ENCODE measurements around the gene BAZ1A. TPM values are rescaled to one million over a fixed set of nuclear protein-coding genes. Genes with fewer than 3 reads are reported as not detected.
"Not testable (repeated sequence)": the region's sequence is repeated elsewhere in the genome, so short reads cannot be mapped to it uniquely, and the experiment has no call there.

BAZ1A gene
- total RNA-seq, 1 donor from 2014 or later, result 43.2 TPM

DNA sequence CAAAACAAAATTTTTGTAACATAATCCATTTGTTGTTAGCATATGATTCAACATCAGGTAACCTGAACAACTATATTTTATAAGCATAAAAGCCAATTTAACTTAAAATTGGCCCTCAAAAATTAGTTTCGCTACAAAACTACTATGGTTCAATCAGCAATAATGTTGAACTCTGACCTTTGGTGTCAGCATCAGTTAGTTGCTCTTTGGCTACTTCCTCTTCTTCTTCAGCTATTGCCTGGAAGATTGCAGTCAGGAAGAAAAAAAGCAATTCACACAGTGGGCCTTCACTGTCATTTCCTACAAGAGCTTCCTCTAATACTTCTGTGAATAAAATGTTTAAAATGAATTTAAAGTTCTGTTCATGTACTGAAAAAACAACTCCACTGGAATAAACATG is 82.6 kb downstream of the BAZ1A start:
- DNase-seq (ENCODE audit: low spot score), result no peak

DNA sequence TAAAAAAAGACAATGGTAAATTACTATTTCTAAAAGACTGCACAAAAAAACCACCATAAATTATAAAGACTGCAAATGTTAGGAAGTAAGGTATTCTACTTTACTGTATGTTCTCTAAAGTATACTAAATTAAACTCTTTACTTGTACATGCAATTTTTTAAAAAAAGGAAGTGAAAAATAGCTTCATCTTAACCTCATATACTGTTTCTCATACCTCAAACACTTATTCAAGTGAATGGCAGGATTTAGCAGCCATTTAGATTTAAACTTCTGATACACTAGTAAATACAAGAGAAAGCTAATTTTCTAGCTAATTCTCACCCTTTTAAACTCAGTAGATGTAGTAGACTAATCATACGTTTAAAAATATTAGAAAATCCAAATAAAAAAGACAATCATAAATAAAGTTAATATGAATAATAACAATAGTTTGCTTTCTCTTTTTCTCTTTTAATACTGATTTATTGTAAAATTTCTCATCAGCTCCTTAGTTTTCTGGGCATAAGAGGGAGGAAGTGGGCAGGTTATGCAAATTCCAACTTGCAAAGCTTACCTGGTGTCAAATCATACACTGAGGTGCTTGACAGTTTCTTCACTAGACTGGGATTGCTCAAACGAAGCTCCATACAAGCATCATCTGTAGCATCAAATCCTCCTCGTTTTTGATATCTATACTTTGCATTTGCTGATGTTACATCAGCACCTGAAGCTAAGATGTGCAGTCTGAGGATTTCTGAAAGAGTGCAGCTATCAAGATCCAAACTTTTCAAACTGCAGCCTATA is 89.7 kb downstream of the BAZ1A start:
- DNase-seq (ENCODE audit: low spot score), result no peak

DNA sequence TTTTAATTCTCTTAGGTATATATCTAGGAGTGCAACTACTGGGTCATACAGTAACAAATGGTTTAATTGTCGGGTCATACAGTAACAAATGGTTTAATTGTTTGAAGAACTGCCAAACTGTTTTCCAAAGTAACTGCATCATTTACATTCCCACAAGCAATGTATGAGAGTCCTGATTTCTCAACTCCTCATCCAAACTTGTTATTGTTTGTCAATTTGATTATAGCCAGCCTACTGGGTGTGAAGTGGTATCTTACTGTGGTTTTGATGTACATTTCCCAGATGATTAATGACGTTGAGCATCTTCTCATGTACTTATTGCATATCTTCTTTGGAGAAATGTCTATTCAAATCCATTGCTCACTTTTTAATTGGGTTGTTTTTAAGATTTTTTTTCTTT is 93.1 kb downstream of the BAZ1A start:
- DNase-seq (ENCODE audit: low spot score), result no peak

DNA sequence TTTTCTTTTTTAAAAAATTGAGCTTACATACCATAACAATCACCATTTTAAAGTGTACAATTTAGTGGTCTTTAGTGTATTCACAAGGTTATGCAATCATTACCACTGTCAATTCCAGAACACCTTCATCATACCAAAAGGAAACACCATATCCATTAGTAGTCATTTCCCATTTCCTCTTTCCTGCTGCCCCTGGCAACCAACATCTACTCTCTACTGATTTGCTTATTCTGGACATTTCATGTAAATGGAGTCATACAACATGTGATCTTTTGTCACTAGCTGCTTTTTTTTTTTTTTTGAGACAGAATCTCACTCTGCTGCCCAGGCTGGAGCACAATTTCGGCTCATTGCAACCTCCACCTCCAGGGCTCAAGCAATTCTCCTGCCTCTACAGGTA is 93.9 kb downstream of the BAZ1A start:
- DNase-seq (ENCODE audit: low spot score), result no peak

DNA sequence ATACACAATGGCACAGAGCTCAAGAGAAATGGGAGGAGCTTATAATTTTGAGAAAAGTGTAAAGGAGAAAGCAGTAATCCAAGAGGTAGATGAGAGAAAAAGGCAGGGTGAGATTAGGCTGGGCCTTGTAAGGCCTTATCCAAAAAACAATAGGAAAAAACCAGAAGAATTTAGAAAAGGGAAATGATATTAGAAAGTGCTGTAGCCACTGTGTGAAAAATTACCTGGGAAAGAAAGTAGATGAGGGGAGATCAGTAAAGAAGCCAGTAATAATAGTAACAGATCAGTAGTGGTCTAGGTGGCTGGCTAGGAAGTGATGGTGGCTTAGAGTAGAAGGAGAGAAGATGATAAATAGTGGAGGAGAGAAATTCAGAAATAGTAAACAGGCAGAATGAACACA is 94.5 kb downstream of the BAZ1A start:
- no peak for DNase-seq (ENCODE audit: low spot score)

DNA sequence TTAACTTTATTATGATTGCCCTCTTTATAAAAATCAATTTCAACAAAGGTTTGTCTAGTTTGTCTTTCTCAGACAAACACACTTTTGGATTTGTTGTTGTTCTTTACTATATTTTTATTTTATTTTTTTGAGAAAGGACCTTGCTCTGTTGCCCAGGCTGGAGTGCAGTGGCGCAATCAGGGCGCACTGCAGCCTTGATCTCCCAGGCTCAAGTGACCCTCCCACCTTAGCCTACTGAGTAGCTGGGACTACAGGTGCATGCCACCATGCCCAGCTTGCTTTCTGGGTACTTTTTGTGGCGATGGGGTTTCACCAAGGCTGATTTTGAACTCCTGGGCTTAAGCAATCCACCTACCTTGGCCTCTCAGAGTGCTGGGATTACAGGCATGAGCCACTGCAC is 96.4 kb downstream of the BAZ1A start:
- no peak for DNase-seq (ENCODE audit: low spot score)

DNA sequence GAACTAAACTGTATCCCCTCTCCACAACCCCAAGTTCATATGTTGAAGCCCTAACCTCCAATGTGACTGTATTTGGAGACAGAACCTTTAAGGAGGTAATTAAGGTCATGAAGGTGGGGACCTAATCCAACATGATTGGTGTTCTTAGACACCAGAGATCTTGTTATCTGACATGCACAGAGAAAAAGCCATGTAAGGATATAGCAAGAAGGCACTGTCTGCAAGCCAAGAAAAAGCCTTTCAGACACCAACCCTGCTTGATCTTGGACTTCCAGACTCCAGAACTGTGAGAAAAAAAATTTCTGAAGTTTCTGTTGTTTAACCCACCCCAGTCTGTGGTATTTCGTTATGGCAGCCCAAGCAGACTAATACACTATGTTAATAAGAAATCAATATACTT is 98.5 kb downstream of the BAZ1A start:
- DNase-seq (ENCODE audit: low spot score), result no peak

DNA sequence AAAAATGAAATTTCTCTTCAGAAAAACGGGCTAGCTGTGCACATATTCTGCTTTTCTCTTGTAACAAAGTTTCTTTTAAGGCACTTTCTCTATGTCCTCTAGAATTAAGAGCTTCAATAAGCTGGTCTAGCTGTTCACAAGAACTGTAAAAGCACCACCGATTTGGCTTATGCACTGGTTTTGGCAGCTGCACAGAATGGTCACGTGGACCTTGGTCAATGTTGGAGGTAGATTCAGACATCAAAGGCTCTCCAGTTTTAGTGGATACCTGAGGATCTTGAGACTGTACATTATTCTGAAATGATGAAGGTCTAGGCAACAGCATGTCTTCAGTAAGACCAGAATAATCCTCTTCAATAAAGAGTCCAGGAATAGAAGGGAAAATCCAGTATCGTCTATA is 99.2 kb downstream of the BAZ1A start:
- no peak for DNase-seq (ENCODE audit: low spot score)

DNA sequence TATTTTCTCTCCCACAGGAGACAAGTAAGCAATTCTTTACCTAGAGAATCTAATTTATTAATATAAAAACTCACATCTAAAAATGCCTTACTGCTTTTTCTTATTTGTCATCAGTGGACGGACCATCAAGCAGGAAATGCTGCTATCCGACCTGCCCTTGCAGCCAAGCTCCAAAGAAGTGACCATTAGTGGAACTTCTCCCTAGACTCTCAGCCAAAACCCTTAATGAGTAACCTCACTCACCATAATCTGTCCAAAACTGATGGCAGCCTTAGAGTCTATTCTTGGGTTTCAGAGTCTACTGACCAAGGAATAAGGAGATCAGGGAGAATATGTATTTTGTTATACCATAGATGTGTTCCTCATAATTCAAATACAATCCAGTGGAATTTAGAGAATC is 99.8 kb downstream of the BAZ1A start:
- DNase-seq (ENCODE audit: low spot score), result no peak

DNA sequence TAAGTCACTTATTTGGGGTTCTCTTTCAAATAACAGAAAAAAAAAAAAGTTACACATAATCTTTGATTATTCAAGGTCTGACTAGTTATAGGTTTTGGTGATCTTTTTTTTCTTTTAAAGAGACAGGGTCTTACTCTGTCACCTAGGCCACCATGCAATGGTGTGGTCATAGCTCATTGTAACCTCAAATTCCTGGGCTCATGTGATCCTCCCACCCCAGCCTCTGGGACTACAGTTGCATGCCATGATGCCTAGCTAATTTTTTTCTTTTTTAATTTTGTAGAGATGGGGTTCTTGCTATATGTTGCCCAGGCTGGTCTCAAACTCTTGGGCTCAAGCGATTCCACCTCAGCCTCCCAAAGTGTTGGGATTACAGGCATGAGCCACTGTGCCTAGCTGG is 104.3 kb downstream of the BAZ1A start:
- no peak for DNase-seq (ENCODE audit: low spot score)

DNA sequence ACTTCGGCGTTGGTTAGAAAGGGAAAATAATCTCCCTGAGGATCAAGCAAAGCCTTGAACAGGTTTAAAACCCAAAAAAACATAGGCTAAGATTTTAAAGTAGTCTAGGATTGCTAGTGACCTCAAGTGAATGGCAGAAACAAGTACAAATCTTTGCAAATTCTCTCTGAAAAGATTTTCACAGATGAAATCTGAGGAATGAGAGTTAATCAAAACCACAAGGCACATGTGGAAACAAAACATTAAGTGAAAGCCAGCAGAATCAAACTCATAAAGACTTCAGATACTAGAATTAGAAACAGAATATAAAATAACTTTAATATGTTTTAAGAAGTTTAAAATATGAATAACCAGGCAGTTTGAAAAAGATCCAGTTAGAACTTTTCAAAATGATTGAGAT is 108.6 kb downstream of the BAZ1A start:
- no peak for DNase-seq (ENCODE audit: low spot score)

DNA sequence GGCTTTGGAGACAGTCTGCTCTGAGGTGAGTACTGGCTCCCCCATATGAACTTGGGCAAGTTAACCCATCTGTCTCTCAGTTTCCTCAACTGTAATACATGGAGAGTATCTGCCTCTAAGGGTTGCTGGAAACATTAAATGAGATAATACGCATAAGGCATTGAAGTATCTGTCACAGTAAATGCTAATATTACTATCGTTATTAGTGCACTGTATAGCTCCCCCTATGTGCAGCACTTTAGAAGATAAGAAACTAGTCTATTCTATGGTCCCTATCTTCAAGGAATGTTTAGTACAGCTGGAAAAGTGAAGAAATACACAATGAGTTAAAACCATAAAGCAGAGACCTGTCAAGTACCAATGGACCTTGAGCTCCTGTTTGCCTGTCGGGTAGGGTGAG is 109.1 kb downstream of the BAZ1A start:
- no peak for DNase-seq (ENCODE audit: low spot score)

DNA sequence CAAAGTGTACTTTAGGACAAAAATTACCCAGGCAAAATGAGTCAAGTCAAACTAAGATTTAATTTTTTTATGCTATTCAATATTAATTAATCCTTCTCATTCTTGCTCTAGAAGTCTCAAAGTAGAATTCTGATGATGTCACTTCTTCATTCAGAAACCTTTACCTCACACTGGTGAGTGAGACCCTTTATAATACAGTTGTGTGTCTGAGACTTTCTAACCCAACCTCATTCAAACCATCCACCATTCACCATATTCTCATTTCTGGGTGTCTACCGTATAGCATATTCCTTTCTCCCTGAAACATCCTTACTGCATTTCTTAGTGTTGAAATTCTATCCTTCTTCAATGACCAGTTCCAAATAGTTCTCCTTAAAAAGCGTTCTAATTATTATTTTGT is 119.9 kb downstream of the BAZ1A start:
- DNase-seq (ENCODE audit: low spot score), result no peak

DNA sequence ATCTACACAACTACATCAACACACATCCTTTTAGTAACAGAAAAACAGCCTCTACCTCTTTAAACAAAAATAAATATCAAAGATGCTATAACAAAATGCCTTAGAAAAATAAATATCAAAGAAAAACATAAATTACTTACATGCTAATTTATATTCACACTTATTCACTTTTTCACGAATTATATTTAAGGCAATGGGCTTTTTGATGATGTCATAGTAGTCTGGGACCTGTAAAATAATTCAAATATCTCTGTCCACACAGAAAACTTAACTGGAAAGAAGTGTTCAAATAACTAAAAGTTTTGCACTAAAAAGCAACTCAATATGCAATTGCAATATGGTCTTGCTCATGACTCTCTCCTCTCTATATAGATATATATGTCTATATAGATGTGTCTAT is 120.5 kb downstream of the BAZ1A start:
- no peak for DNase-seq (ENCODE audit: low spot score)

DNA sequence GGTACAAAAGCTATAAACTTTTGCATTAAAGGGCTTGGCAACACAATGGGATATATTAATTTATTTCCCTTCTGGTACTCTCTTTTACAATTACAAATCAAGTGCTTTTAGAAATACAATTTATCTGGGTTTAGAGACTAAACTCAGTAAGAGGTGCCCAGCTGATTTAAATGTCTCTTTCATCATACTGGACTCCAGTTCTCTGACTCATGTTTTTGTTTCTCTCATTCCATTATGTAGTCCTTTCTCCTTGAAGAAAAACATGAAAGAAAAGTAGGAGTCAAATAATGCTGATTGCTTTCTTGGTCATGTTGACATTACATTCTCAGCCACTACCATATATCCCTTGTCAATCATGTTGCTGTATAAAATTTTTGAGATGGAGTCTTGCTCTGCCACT is 124.5 kb downstream of the BAZ1A start:
- DNase-seq (ENCODE audit: low spot score), result no peak

DNA sequence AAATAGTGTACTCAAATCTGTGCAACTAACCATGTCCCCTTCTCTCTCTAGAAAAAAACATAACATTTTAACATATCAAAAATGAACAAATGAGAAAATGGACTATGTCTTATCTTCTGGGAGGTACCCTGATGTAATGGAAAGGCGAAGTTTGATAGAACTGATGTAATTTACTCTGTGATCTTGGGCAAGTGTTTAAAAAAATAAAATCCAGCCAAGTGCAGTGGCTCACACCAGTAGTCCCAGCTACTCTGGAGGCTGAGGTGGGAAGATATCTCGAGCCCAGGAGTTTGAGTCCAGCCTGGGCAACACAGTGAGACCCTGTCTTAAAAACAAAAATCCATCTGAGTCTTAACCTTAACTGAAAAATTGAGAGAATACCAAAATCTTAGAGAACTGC is 124.9 kb downstream of the BAZ1A start:
- no peak for DNase-seq (ENCODE audit: low spot score)

DNA sequence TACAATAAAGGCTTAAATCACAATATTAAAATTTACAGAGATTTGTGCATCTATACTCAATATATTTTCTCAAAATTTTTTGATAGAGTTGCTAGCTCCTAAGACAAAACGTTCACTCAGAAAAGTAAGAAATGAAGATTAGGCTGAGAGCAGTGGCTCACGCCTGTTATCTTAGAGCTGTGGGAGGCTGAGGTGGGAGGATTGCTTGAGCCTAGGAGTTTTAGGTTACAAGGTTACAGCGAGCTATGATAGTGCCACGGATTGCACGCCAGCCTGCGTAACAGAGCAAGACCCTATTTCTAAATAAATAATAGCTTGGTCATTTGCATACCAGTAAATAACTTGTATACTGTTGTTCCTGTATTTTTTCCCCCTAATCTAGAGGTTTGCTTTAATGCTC is 125.8 kb downstream of the BAZ1A start:
- DNase-seq (ENCODE audit: low spot score), result no peak

DNA sequence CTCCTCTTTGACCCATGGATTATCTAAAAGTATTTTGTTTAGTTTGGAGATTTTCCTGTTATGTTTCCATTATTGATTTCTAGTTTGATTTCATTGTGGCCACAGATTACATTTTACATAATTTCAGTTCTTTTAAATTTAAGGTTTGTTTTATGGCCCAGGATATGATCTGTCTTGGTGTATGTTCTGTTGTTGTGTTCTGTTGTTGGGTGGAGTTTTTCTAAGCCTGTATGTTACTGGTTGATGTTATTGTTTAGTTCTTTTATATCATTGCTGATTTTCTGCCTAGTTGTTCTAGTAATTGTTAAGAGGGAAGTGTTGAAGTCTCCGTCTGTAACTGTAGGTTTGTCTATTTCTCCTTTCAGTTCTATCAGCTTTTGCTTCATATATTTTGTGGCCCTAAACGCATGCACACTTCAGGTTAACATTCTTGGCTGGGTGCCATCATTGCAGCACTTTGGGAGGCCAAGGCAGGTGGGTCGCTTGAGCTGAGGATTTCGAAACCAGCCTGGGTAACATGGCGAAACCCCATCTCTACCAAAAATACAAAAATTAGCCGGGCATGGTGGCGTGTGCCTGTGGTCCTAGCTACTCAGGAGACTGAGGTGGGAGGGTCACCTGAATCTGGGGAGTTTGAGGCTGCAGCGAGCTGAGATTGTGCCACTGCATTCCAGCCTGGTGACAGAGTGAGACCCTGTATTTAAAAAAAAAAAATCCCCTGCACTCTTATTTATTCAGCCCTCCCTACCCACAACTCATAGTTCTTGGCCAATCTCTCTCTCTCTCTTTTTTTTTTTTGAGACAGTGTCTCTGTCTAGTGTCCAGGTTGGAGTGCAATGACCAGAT is 132.7 kb downstream of the BAZ1A start:
- no peak for DNase-seq (ENCODE audit: low spot score)

DNA sequence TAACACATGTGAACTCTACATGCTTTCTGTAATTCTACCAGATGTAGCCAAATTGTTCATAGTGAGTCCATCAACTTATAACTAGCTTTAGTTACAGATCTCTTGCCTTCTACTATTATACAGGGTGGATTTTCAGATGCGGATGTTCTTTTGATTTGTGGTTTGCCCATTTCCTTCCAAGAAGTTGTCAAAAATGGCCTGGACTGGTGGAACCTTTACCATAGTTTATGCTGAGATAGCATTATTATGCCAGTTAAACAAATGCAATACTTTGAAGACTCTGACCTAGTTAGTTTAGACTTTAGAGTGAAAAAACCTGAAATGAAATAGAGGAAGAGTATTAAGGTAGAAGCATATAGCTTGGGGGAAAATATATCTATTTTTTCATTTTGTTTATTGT is 133.3 kb downstream of the BAZ1A start:
- DNase-seq (ENCODE audit: low spot score), result no peak

DNA sequence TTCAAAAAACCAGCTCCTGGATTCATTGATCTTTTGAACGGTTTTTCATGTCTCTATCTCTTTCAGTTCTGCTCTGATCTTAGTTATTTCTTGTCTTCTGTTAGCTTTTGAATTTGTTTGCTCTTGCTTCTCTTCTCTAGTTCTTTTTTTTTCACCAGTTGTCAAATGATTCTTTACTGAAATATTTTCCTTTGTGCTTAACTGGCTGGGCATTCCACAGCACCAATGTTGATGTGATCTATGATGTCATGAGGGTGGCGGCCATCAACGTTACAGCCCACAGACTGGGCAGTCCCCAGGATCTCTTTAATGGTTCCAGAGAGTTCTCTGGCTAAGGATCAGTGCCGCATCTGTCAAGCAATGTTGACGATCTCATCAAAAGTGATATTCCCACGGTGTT is 135.0 kb downstream of the BAZ1A start:
- not testable (repeated sequence) for DNase-seq (ENCODE audit: low spot score)

DNA sequence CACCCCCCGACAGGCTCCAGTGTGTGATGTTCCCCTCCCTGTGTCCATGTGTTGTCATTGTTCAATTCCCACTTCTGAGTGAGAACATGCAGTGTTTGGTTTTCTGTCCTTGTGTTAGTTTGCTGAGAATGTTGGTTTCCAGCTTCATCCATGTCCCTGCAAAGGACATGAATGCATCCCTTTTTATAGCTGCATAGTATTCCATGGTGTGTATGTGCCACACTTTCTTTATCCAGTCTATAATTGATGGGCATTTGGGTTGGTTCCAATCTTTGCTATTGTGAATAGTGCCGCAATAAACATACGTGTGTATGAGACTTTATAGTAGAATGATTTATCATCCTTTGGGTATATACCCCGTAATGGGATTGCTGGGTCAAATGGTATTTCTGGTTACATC is 138.1 kb downstream of the BAZ1A start:
- not testable (repeated sequence) for DNase-seq (ENCODE audit: low spot score)

DNA sequence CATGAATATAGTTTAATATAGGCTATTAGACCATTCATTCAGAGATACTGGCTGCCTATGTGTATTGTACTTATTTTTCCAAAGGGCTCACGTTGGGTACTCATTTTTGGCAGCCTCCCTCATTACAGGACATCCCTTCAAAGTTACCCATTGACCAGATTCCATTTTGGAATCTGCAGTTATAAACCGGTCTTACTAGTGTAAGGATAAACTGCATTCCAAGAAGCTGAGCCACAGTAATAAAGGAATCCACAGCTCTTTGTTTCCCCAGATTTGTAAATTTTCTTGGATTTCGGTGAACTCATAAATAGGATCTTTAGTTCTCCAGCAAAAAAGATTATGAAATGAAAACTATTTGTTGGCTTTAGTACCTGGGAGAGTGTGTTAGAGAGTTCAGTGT is 141.9 kb downstream of the BAZ1A start:
- no peak for DNase-seq (ENCODE audit: low spot score)

DNA sequence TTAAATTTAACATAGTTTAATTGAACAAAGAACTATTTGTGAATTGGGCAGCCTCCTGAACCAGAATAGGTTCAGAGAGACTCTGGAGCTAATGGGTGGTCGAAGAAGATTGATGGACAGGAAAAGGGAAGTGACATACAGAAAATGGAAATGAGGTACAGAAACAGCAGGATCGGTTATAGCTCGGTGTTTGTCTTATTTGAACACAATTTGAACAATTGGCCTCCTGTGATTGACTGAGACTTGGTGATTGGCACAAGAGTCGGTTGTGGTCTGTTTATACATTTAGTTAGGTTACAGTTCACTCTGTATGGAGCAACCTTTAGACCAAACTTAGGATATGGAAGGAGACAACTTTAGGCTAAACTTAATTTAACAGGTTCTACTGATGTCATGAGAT is 142.4 kb downstream of the BAZ1A start:
- DNase-seq (ENCODE audit: low spot score), result no peak

All from ureter (tissue), 1 donor.